ENCODE data around the gene TCTN2. TPM values are rescaled to one million over a fixed set of nuclear protein-coding genes. Genes with fewer than 3 reads are reported as not detected.

Gene TCTN2
- total and polyA plus RNA-seq, 2 donors from 2014 or later: 12.5 to 31.6 TPM

DNA sequence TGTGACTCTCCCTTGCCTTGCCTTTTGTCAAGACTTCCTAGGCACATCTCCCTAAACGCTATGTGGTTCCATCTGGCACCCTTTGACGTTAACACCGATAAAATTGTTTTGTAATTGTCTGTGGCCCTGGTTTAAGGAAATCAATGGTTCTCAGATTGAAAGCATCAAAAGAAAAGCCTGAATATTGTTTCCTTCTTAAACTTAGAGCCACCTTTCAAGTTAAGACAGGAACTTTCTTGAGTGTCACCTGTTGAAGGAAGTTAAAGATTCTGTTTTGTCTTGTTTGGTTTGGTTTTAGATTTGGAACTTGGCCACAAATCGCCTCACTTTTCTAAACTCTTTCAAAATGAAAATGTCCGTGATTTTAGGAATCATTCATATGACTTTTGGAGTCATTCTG, 76.4 kb downstream of the TCTN2 start:
- Histone ChIP-seq H3K27me3 (ENCODE audit: control insufficient read depth, insufficient read depth, low read length) (no peaks in the 10 kb centered on the region), H3K27ac (ENCODE audit: low read depth in 2 of 2, low read length in 2 of 2) (no peak overlapping the region), H3K4me3 (ENCODE audit: low read length in 3 of 3) (no peak overlapping the region), H3K9ac (ENCODE audit: low read length in 3 of 3) (no peak overlapping the region), H3K4me1 (ENCODE audit: control insufficient read depth in 2 of 3, insufficient read depth in 2 of 3, low read depth in 1 of 3, low read length in 3 of 3) (no peaks in the 10 kb centered on the region), H3K36me3 (ENCODE audit: control insufficient read depth in 2 of 3, insufficient read depth in 3 of 3, low read length in 3 of 3) (peaks cover 0 to 29% (median 19%) of the 10 kb centered on the region in 3 donors), H3K9me3 (ENCODE audit: control insufficient read depth in 2 of 3, insufficient read depth in 1 of 3, low read length in 3 of 3) (no peaks in the 10 kb centered on the region)
- no peak for FAIRE-seq
- no peak for DNase-seq
- intact Hi-C loops (cut with DNase I): no loop called here
- TF ChIP-seq, protein P1, sequence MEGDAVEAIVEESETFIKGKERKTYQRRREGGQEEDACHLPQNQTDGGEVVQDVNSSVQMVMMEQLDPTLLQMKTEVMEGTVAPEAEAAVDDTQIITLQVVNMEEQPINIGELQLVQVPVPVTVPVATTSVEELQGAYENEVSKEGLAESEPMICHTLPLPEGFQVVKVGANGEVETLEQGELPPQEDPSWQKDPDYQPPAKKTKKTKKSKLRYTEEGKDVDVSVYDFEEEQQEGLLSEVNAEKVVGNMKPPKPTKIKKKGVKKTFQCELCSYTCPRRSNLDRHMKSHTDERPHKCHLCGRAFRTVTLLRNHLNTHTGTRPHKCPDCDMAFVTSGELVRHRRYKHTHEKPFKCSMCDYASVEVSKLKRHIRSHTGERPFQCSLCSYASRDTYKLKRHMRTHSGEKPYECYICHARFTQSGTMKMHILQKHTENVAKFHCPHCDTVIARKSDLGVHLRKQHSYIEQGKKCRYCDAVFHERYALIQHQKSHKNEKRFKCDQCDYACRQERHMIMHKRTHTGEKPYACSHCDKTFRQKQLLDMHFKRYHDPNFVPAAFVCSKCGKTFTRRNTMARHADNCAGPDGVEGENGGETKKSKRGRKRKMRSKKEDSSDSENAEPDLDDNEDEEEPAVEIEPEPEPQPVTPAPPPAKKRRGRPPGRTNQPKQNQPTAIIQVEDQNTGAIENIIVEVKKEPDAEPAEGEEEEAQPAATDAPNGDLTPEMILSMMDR (IDR thresholded peaks at IDR 0.05; ENCODE audit: borderline replicate concordance, extremely low read depth, insufficient read depth): no peak

DNA sequence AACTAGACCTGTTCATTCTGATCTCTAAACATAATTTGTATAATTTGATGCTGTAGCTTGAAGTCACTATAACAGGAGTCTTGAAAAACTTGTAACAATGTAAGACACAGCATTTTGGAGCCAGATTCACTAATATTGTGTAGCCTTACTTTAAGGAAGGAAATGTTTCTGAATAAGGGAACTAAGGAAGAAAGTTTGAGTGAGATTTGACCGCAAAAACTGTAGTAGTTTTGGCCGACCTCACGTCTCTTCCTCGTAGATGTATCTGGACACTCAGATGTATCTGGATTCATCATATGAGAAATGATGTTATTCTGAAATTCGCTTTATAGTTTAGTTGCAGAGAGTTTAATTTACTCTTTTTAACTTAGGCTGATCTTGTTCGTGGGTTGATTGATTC, 77.2 kb downstream of the TCTN2 start:
- H3K36me3 ChIP-seq (ENCODE audit: control insufficient read depth in 2 of 3, insufficient read depth in 3 of 3, low read length in 3 of 3): peaks cover 0 to 29% (median 19%) of the 10 kb centered on the region in 3 donors

DNA sequence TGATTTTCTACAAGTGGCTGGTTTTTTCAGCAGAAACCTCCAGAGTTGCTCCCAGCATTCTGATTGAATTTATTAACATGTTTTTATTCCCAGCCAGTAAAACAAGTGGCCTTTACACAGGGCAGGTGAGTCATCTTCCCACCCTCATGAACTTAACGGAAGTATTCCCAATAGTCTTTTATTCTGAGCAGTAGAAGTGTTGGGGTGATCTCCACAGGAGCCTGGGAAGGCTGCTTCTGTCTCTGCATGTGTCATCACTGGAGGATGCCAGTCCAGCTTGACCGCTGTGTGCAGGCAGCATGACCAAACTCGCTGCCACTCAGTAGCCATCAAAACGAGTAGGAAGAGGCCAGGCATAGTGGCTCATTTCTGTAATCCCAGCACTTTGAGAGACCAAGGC, 77.7 kb downstream of the TCTN2 start:
- Histone ChIP-seq H3K27ac (ENCODE audit: low read depth in 2 of 2, low read length in 2 of 2) (no peak overlapping the region), H3K9me3 (ENCODE audit: control insufficient read depth in 2 of 3, insufficient read depth in 1 of 3, low read length in 3 of 3) (no peaks in the 10 kb centered on the region), H3K27me3 (ENCODE audit: control insufficient read depth, insufficient read depth, low read length) (no peaks in the 10 kb centered on the region), H3K9ac (ENCODE audit: low read length in 3 of 3) (no peak overlapping the region), H3K4me1 (ENCODE audit: control insufficient read depth in 2 of 3, insufficient read depth in 2 of 3, low read depth in 1 of 3, low read length in 3 of 3) (no peaks in the 10 kb centered on the region), H3K4me3 (ENCODE audit: low read length in 3 of 3) (no peak overlapping the region), H3K36me3 (ENCODE audit: control insufficient read depth in 2 of 3, insufficient read depth in 3 of 3, low read length in 3 of 3) (peaks cover 0 to 29% (median 19%) of the 10 kb centered on the region in 3 donors)
- FAIRE-seq (no peak), DNase-seq (no peak)
- TF ChIP-seq, protein P1 (IDR thresholded peaks at IDR 0.05; ENCODE audit: borderline replicate concordance, extremely low read depth, insufficient read depth): no peak
- intact Hi-C loops (cut with DNase I): no loop called here

More for the DNA sequence above, 77.2 kb downstream of the TCTN2 start:
- Histone ChIP-seq H3K27me3 (ENCODE audit: control insufficient read depth, insufficient read depth, low read length) (no peaks in the 10 kb centered on the region), H3K4me3 (ENCODE audit: low read length in 3 of 3) (no peak overlapping the region), H3K27ac (ENCODE audit: low read depth in 2 of 2, low read length in 2 of 2) (no peak overlapping the region), H3K9me3 (ENCODE audit: control insufficient read depth in 2 of 3, insufficient read depth in 1 of 3, low read length in 3 of 3) (no peaks in the 10 kb centered on the region), H3K9ac (ENCODE audit: low read length in 3 of 3) (no peak overlapping the region), H3K4me1 (ENCODE audit: control insufficient read depth in 2 of 3, insufficient read depth in 2 of 3, low read depth in 1 of 3, low read length in 3 of 3) (no peaks in the 10 kb centered on the region)
- FAIRE-seq (no peak), DNase-seq (no peak)
- intact Hi-C loops (cut with DNase I): no loop called here
- TF ChIP-seq, protein P1 (IDR thresholded peaks at IDR 0.05; ENCODE audit: borderline replicate concordance, extremely low read depth, insufficient read depth): no peak

DNA sequence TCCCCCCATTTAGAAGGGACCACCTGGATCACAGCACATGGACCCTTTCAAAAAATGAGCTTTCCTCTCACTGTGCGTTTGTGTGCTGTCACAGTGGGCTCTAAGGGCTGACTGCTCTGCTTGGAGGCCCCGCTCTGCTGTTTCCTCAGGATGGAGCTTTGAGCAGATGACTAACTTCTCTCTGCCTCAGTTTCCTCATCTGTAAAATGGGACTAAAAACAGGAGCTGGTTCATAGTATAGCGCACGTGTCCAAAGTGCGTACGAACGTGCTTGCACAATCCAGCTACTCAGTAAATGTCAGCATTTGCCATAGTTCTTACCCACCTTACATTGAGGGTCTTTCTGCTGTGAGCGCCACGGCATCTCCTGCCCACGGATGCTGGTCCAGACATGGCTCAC, 78.4 kb downstream of the TCTN2 start:
- FAIRE-seq: no peak
- peaks cover 0 to 27% (median 18%) of the 10 kb centered on the region in 3 donors for H3K36me3 ChIP-seq (ENCODE audit: control insufficient read depth in 2 of 3, insufficient read depth in 3 of 3, low read length in 3 of 3)
- H3K27me3 ChIP-seq (ENCODE audit: control insufficient read depth, insufficient read depth, low read length): no peaks in the 10 kb centered on the region
- H3K9me3 ChIP-seq (ENCODE audit: control insufficient read depth in 2 of 3, insufficient read depth in 1 of 3, low read length in 3 of 3): no peaks in the 10 kb centered on the region
- intact Hi-C loops (cut with DNase I): no loop called here
- DNase-seq: no peak
- H3K4me3 ChIP-seq (ENCODE audit: low read length in 3 of 3): no peak overlapping the region
- TF ChIP-seq, protein P1 (IDR thresholded peaks at IDR 0.05; ENCODE audit: borderline replicate concordance, extremely low read depth, insufficient read depth): no peak
- no peak overlapping the region for H3K27ac ChIP-seq (ENCODE audit: low read depth in 2 of 2, low read length in 2 of 2)
- H3K4me1 ChIP-seq (ENCODE audit: control insufficient read depth in 2 of 3, insufficient read depth in 2 of 3, low read depth in 1 of 3, low read length in 3 of 3): no peaks in the 10 kb centered on the region
- no peak overlapping the region for H3K9ac ChIP-seq (ENCODE audit: low read length in 3 of 3)

All from kidney (tissue), 14 donors.